ENCODE results near the gene FUT7. TPM values are rescaled to one million over a fixed set of nuclear protein-coding genes. Genes with fewer than 3 reads are reported as not detected.
"Not testable (repeated sequence)": the region's sequence is repeated elsewhere in the genome, so short reads cannot be mapped to it uniquely, and the experiment has no call there.

FUT7 gene
- total RNA-seq, 2 experiments from 2014 or later: 0.85 to 1.3 TPM

DNA sequence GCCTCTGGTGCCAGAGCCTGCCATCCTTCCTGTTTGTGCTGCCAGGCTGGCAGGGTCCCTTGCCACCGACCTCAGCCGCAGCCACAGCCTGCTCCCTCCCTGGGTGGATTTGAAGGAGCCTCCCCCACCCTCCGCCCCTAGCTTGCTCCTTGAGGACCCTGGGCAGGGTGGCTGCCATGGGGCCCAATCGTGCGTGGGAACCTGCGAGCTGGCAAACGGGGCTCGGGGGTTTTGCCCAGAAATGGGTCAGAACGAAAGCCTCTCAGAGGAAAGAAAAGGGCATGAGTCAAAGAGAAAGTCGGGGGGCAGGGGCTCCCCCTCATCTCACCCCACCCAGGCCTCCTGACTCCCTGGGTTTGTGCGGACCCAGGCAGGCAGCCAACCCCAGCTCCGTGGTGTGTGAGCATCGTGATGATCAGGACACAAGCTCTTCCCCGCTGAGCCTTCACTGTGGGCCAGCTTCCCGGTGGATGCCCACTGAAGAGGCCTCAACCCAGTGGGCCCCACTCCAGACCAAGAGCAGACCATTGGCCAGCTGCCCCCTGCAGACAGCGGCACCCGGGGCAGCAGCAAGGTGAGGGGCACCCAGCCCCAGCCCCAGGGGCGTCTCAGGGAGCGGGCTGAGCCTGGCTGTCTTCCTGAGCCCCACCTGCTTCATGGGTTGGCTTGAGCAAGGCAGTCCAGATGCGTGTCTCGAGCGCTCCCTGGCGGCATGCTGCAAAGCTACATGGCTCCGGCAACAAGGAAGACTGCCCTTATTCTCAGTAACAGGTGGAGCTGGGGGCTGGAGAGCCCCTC, 3.0 kb upstream of the FUT7 start:
- peak; percentile 93 for DNase-seq
- H3K9me3 Mint-ChIP-seq: no peaks in the 10 kb centered on the region
- peak overlapping the region; percentile 89 for H3K27ac Mint-ChIP-seq
- intact Hi-C loops (cut with micrococcal nuclease): loop anchor here (1.0 to 10.0 kb wide), 3 partner anchors 38 to 248 kb away; partner anchors contain the start of genes C8G, CLIC3 and FBXW5
- CTCF ChIA-PET: interaction anchor here (0.6 to 5.8 kb wide), 62 partner anchors 8 to 327 kb away, joined by 3 to 56 read pairs (median 5); partner anchors contain the start of genes ABCA2, AJM1, ANAPC2 and CLIC3
- H3K27me3 Mint-ChIP-seq: no peaks in the 10 kb centered on the region
- peak overlapping the region; percentile 61 for H3K4me3 Mint-ChIP-seq
- peaks cover 43% of the 10 kb centered on the region for H3K4me1 Mint-ChIP-seq (ENCODE audit: low read depth)
- POLR2A ChIA-PET: interaction anchor here (0.6 to 1.6 kb wide), 7 partner anchors 9 to 228 kb away, joined by 3 to 12 read pairs (median 4); partner anchors contain the start of genes FBXW5 and PAXX
- peaks cover 6% of the 10 kb centered on the region for H3K36me3 Mint-ChIP-seq

DNA sequence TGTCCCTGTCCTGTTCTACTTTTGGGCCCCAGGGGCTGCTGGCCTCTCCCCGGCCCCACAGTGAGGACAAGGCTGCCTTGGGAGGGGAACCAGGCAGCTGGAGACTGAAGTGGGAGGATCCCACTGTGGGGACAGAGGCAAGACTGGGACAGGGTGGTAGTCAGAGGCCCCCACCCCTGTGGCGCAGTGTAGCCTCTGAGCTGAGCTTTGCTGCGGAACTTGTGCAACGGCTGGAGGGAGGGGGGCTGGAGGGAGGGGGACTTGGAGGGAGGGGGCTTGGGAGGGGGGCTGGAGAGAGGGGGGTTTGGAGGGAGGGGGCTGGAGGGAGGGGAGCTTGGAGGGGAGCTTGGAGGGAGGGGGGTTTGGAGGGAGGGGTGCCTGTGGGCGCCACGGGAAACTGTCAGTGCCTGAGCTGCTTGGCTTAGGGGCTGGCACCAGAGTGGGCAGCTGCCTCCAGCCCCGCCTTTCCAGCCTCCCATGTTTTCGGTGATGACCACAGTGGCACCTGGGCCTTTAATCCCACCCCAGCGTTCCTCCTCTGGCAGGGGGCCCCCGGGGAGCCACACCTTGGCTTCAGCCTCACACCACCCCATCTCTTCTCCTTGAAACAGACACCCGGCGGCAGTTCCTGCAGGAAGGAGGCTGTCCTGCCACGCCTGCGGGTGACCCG, 2.3 kb upstream of the FUT7 start:
- POLR2A ChIA-PET: interaction anchor here (0.6 to 1.6 kb wide), 6 partner anchors 34 to 227 kb away, joined by 3 to 12 read pairs (median 4); partner anchors contain the start of genes FBXW5 and PAXX
- H3K36me3 Mint-ChIP-seq: peaks cover 5% of the 10 kb centered on the region
- intact Hi-C loops (cut with micrococcal nuclease): loop anchor here (5.0 to 10.0 kb wide), 2 partner anchors 37 to 89 kb away; partner anchors contain the start of genes C8G, CLIC3 and FBXW5
- H3K27me3 Mint-ChIP-seq: no peaks in the 10 kb centered on the region
- H3K27ac Mint-ChIP-seq: peak overlapping the region; percentile 89
- DNase-seq: no peak
- CTCF ChIA-PET: interaction anchor here (0.6 to 5.8 kb wide), 46 partner anchors 7 to 326 kb away, joined by 3 to 56 read pairs (median 8); partner anchors contain the start of genes ABCA2, AJM1, ANAPC2 and CLIC3
- peak overlapping the region; percentile 61 for H3K4me3 Mint-ChIP-seq
- peaks cover 50% of the 10 kb centered on the region for H3K4me1 Mint-ChIP-seq (ENCODE audit: low read depth)
- H3K9me3 Mint-ChIP-seq: no peaks in the 10 kb centered on the region

DNA sequence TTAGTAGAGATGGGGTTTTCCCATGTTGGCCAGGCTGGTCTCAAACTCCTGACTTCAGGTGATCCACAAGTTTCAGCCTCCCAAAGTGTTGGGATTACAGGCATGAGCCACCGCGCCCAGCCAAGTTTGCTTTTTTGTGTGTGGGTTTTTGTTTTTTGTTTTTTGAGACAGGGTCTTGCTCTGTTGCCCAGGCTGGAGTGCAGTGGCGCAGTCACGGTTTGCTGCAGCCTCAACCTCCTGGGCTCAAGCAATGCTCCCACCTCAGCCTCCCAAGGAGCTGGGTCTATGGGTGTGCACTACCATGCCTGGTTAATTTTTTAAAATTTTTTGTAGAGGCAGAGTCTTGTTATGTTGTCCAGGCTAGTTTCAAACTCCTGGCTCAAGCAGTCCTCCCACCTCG, 1.6 kb upstream of the FUT7 start:
- H3K9me3 Mint-ChIP-seq, H3K27me3 Mint-ChIP-seq, H3K4me3 Mint-ChIP-seq, H3K36me3 Mint-ChIP-seq, DNase-seq, H3K27ac Mint-ChIP-seq: not testable (repeated sequence)
- POLR2A ChIA-PET: interaction anchor here (0.9 kb wide), 1 partner anchor 62 kb away, joined by 4 read pairs; no protein-coding TSS in a partner anchor
- peaks cover 54% of the 10 kb centered on the region for H3K4me1 Mint-ChIP-seq (ENCODE audit: low read depth)
- intact Hi-C loops (cut with micrococcal nuclease): loop anchor here (5.0 to 10.0 kb wide), 2 partner anchors 36 to 89 kb away; partner anchors contain the start of genes C8G, CLIC3 and FBXW5
- CTCF ChIA-PET: interaction anchor here (2.5 to 3.9 kb wide), 4 partner anchors 13 to 190 kb away, joined by 10 to 49 read pairs (median 28); partner anchors contain the start of genes AJM1 and NPDC1

DNA sequence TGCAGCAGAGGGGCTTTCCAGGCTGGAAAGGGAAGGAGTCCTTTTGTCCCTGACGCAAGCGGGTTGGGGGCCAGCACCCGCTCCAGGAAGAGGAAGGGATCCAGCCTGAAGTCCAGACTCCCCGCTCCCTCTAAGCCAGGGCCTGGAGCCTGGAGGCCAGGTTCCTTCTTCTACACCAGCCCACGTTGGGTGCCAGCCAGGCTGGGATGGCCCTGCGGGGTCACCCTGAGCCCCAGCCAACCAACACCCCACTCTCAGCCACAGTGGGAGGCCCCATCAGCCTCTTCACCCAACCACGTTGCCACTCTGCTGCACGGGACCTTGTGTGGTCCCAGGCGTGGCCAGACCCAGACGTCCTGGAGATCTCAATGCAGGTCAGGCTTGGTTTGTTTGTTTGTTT, 970 bp upstream of the FUT7 start:
- Mint-ChIP-seq H3K36me3 (no peaks in the 10 kb centered on the region), H3K27ac (no peak overlapping the region), H3K9me3 (no peaks in the 10 kb centered on the region), H3K27me3 (no peaks in the 10 kb centered on the region), H3K4me3 (no peak overlapping the region), H3K4me1 (ENCODE audit: low read depth) (peaks cover 54% of the 10 kb centered on the region)
- ChIA-PET CTCF (interaction anchor here (1.1 to 5.0 kb wide), 4 partner anchors 14 to 189 kb away, joined by 3 to 35 read pairs (median 28); partner anchors contain the start of genes AJM1, MAN1B1 and NPDC1), POLR2A (interaction anchor here (0.6 kb wide), 1 partner anchor 301 kb away, joined by 3 read pairs; no protein-coding TSS in a partner anchor)
- DNase-seq: no peak
- intact Hi-C loops (cut with micrococcal nuclease): loop anchor here (5.0 to 10.0 kb wide), 2 partner anchors 36 to 88 kb away; partner anchors contain the start of genes C8G, CLIC3 and FBXW5

DNA sequence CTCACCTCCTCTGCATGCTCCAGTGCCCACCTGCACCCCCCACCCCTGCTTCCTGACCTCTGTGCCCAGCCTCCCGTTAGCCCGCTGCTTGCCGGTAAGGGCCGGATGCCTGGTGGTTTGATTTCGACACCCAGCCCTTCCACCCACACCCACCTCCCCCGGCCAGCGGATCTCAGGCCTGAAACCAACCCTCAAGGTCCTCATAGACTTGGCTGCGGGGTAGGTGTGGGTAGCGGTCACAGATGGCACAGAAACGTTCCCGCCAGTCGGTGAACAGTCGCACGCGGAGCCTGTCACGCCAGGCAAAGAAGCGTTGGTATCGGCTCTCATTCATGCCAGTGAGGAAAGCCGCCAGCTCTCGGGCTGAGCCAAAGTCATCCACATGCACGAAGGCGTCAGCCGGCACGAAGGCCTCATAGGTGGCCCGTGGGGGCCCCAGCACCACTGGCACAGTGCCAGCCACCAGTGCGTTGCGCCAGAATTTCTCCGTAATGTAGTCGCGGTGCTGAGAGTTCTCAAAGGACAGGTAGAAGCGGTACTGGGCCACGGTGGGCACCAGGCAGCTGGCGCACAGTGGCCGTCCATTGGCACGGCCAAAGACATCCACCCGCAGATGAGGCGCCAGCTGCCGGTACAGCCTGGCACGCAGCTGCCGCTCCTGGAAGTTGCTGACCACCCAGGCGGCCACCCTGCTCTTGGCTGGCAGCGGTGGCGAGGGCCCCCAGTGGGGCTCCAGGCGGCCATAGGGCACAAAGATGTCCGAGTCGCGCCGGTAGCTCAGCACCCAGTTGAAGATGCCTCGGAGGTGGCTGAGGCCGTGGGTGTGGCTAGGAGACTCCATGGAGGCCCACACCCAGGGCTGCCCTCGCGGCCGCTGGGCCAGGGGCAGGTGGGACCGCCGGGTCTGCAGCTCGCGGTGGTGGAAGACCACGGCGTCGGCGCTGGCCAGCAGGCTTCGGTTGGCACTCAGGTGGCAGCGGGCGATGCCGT, 1.1 kb downstream of the FUT7 start:
- intact Hi-C loops (cut with micrococcal nuclease): loop anchor here (5.0 to 10.0 kb wide), 2 partner anchors 34 to 86 kb away; partner anchors contain the start of genes C8G, CLIC3 and FBXW5
- Mint-ChIP-seq H3K27ac (peak overlapping the region; percentile 72), H3K27me3 (no peaks in the 10 kb centered on the region), H3K9me3 (no peaks in the 10 kb centered on the region), H3K4me1 (ENCODE audit: low read depth) (peaks cover 57% of the 10 kb centered on the region), H3K36me3 (no peaks in the 10 kb centered on the region), H3K4me3 (peak overlapping the region; percentile 37)
- ChIA-PET CTCF (interaction anchor here (0.6 to 6.8 kb wide), 17 partner anchors 6 to 303 kb away, joined by 3 to 73 read pairs (median 14); partner anchors contain the start of genes AJM1, MAN1B1, NPDC1 and PTGDS), POLR2A (interaction anchor here (0.5 kb wide), 1 partner anchor 598 kb away, joined by 3 read pairs; no protein-coding TSS in a partner anchor)
- DNase-seq: peak; percentile 84

DNA sequence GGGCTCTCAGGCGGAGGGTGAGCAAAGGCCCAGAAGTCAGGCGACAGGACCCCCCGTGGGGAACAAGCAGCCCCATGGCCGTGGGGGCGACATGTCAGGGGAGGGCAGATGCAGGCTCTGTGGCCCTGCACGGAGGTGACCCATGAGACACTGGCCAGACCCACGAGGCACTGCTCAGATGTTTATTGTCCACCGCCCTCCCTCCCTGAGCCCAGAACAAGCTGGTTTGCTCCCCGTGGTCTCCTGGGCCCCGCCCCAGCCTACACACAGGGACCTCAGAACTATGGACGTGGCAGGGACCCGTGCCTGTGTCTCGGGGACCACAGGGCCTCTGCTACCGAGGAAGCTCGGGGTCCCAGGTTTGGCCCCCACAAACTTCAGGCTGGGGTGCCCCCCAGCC, 1.9 kb downstream of the FUT7 start:
- peak overlapping the region; percentile 72 for H3K27ac Mint-ChIP-seq
- H3K9me3 Mint-ChIP-seq: no peaks in the 10 kb centered on the region
- POLR2A ChIA-PET: interaction anchor here (0.6 kb wide), 1 partner anchor 239 kb away, joined by 5 read pairs; the partner anchor contains the start of gene TMEM141
- intact Hi-C loops (cut with micrococcal nuclease): loop anchor here (5.0 to 10.0 kb wide), 2 partner anchors 33 to 85 kb away; partner anchors contain the start of genes C8G, CLIC3 and FBXW5
- H3K36me3 Mint-ChIP-seq: no peaks in the 10 kb centered on the region
- CTCF ChIA-PET: interaction anchor here (0.6 to 6.8 kb wide), 50 partner anchors 7 to 302 kb away, joined by 3 to 73 read pairs (median 8); partner anchors contain the start of genes AJM1, CLIC3, CYSRT1 and ENTPD2
- H3K4me1 Mint-ChIP-seq (ENCODE audit: low read depth): peaks cover 53% of the 10 kb centered on the region
- no peaks in the 10 kb centered on the region for H3K27me3 Mint-ChIP-seq
- peak; percentile 36 for DNase-seq
- peak overlapping the region; percentile 37 for H3K4me3 Mint-ChIP-seq

DNA sequence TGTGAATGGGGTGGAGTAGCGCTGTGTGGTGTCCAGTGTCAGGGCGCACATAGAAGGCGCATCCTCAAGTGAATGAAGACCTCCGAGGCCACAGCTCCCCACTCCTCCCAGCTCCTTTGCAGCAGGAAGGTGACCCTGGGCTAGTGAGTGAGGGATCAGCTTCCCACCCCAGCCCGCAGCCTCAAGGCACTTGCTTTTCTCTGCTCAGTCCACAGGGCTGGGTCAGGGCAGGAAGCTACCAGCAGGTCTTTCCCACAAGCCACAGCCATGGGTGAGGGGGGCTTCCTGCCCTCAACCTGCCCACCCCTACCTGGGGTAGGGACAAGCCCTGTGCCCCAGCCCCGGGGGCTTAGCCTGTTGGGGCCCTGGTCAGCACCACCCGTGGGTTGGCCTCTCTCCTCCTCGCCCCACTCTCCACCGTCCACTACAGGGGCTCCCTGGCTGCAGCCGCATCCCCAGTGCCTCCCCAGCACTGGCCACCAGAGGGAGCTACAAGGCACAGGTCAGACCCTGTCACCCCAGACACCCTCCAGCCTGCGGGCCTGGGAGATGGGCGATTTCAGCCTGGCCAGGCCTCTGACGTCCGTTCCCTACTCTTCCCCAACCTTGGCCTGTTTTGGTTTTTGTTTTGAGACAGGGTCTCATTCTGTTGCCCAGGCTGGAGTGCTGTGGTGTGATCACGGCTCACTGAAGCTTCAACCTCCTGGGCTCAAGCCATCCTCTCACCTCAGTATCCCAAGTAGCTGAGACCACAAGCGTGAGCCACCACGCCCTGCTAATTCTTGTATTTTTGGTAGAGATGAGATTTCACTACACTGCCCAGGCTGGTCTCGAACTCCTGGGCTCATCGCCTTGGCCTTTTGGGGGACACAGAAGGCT, 2.6 kb downstream of the FUT7 start:
- CTCF ChIA-PET: interaction anchor here (0.6 to 6.8 kb wide), 56 partner anchors 8 to 301 kb away, joined by 3 to 73 read pairs (median 7); partner anchors contain the start of genes AJM1, CLIC3, CYSRT1 and ENTPD2
- POLR2A ChIA-PET: interaction anchor here (0.6 to 0.8 kb wide), 2 partner anchors 41 to 238 kb away, joined by 3 to 5 read pairs; partner anchors contain the start of genes SAPCD2 and TMEM141
- H3K36me3 Mint-ChIP-seq: no peaks in the 10 kb centered on the region
- H3K27me3 Mint-ChIP-seq: no peaks in the 10 kb centered on the region
- peak; percentile 84 for DNase-seq
- intact Hi-C loops (cut with micrococcal nuclease): loop anchor here (5.0 kb wide), 2 partner anchors 38 to 127 kb away; no protein-coding TSS in a partner anchor
- peaks cover 46% of the 10 kb centered on the region for H3K4me1 Mint-ChIP-seq (ENCODE audit: low read depth)
- H3K9me3 Mint-ChIP-seq: no peaks in the 10 kb centered on the region
- peak overlapping the region; percentile 1 for H3K27ac Mint-ChIP-seq
- H3K4me3 Mint-ChIP-seq: peak overlapping the region; percentile 55

DNA sequence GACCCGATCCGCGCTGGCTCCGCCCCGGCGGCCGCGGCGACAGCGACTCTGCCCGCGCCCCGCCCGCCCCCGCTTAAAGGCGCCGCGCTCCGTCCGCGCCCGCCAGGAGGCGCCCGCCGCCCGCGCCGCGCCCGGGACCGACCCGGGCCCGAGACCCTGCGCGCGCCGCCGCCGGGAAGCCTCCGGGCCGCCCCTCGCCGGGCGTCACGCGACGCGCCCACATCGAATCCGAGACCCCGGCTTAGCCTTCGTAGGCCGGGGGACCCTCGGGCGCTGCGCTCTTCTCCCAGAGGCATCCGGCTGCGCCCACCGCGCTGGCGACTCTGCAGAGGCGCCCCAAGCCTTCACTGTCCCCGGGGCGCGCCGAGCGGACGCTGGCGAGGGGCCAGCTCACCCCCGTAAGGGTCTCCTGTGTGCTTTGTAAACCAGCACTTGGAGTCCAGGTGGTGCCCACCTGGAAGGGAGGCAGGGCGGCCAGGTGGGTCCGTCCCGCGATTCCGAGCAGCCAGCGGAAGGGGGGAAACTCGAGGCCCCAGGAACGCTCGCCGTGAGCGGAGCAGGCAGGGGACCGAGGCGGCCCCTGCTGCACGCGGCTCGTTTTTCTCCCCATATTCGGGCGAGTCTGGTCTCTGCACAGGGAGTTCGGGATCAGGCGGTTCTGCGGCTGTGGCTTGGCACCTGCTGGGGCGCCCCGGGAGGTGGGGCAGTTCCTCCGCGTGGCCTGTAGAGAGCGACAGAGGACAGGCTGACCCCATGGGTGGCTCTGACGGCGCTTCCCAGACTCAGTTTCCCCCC, 3.4 kb downstream of the FUT7 start:
- Mint-ChIP-seq H3K27me3 (no peaks in the 10 kb centered on the region), H3K4me1 (ENCODE audit: low read depth) (peaks cover 41% of the 10 kb centered on the region), H3K9me3 (no peaks in the 10 kb centered on the region), H3K4me3 (peak overlapping the region; percentile 55), H3K36me3 (no peaks in the 10 kb centered on the region), H3K27ac (no peak overlapping the region)
- ChIA-PET CTCF (interaction anchor here (0.7 to 6.8 kb wide), 47 partner anchors 8 to 300 kb away, joined by 3 to 73 read pairs (median 8); partner anchors contain the start of genes AJM1, CLIC3, ENTPD2 and MAN1B1), POLR2A (interaction anchor here (0.8 kb wide), 1 partner anchor 42 kb away, joined by 3 read pairs; the partner anchor contains the start of gene SAPCD2)
- intact Hi-C loops (cut with micrococcal nuclease): loop anchor here (5.0 kb wide), 2 partner anchors 39 to 126 kb away; no protein-coding TSS in a partner anchor
- DNase-seq: peak; percentile 78

All from activated CD4-positive, alpha-beta memory T cell treated with anti-CD3 and anti-CD28 coated beads for 36 hours (primary cell).